SU-DHL-6 (cell line): Measurements from ENCODE around the gene OXSR1.

Source experiments
- H2AFZ ChIP-seq: fragments of 200-600 bp; sonication (generic); 2 replicates; pipeline ENCODE4 v1.6.1; 2014; ENCODE audit warnings: low read depth, mild to moderate bottlenecking, moderate library complexity, mixed read lengths, antibody characterized with exemption, low read length; ENCODE audit not compliant: severe bottlenecking
- H3F3A ChIP-seq: fragments of 200-600 bp; shearing (Covaris generic); 2 replicates; pipeline ENCODE4 v1.6.0; 2016; ENCODE audit warnings: antibody characterized with exemption, mild to moderate bottlenecking; ENCODE audit not compliant: insufficient read depth
- H3K27ac ChIP-seq: fragments of 200-600 bp; sonication (generic); 2 replicates; pipeline ENCODE4 v1.5.1; 2016; ENCODE audit warnings: low read depth, mild to moderate bottlenecking, low read length, moderate library complexity, mixed read lengths
- H3K27me3 ChIP-seq: fragments of 200-600 bp; sonication (generic), shearing (Covaris generic); 2 replicates; pipeline ENCODE4 v1.6.0; 2014; ENCODE audit warnings: mild to moderate bottlenecking, low read length
- H3K36me3 ChIP-seq: fragments of 200-600 bp; sonication (generic); 2 replicates; pipeline ENCODE4 v1.6.1; 2014; ENCODE audit warnings: mild to moderate bottlenecking, low read length, mixed read lengths
- H3K4me2 ChIP-seq: fragments of 300-600, 200-600 bp; shearing (Covaris generic), sonication (generic); 2 replicates; pipeline ENCODE4 v1.6.0; 2014; ENCODE audit warnings: low read length, low read depth, mild to moderate bottlenecking; ENCODE audit not compliant: poor library complexity, severe bottlenecking
- H3K4me3 ChIP-seq: fragments of 200-600 bp; sonication (generic); 2 replicates; pipeline ENCODE4 v1.5.1; 2014; ENCODE audit warnings: antibody characterized with exemption, low read length, mild to moderate bottlenecking, mixed read lengths; ENCODE audit not compliant: insufficient read depth, poor library complexity, severe bottlenecking
- H3K79me2 ChIP-seq: fragments of 200-600 bp; sonication (generic); 2 replicates; pipeline ENCODE4 v1.6.1; 2014; ENCODE audit warnings: mild to moderate bottlenecking, low read length, moderate library complexity; ENCODE audit not compliant: insufficient read depth
- H3K9ac ChIP-seq: fragments of 200-600 bp; sonication (generic); 2 replicates; pipeline ENCODE4 v1.7.0; 2014; ENCODE audit warnings: mild to moderate bottlenecking, low read length
- H3K9me2 ChIP-seq: fragments of 200-600 bp; sonication (generic); replicated peaks from 2 replicates; pipeline ENCODE4 v1.6.1; 2014; ENCODE audit warnings: low read length; ENCODE audit not compliant: insufficient read depth
- H3K9me3 ChIP-seq: fragments of 200-600 bp; sonication (generic); 2 replicates; pipeline ENCODE4 v1.6.1; 2014; ENCODE audit warnings: low read length, mixed read lengths; ENCODE audit not compliant: insufficient read depth
- H4K20me1 ChIP-seq: fragments of 200-600 bp; sonication (generic); 2 replicates; pipeline ENCODE4 v1.6.1; 2014; ENCODE audit warnings: low read depth, mild to moderate bottlenecking, antibody characterized with exemption, low read length, moderate library complexity, mixed read lengths
- CTCF ChIP-seq: fragments of 200-600 bp; sonication (generic); IDR thresholded peaks from one replicate; pipeline ENCODE4 v1.5.1; 2017; ENCODE audit warnings: antibody characterized with exemption, mild to moderate bottlenecking, low read length, moderate library complexity; ENCODE audit not compliant: insufficient read depth, poor library complexity, severe bottlenecking
- EZH2phosphoT487 ChIP-seq: fragments of 200-600 bp; sonication (generic), shearing (Covaris generic); conservative IDR thresholded peaks from 2 replicates; pipeline ENCODE4 v1.6.1; 2018; ENCODE audit warnings: mild to moderate bottlenecking, antibody characterized with exemption, low read length, moderate library complexity, mixed read lengths

The OXSR1 gene

DNA sequence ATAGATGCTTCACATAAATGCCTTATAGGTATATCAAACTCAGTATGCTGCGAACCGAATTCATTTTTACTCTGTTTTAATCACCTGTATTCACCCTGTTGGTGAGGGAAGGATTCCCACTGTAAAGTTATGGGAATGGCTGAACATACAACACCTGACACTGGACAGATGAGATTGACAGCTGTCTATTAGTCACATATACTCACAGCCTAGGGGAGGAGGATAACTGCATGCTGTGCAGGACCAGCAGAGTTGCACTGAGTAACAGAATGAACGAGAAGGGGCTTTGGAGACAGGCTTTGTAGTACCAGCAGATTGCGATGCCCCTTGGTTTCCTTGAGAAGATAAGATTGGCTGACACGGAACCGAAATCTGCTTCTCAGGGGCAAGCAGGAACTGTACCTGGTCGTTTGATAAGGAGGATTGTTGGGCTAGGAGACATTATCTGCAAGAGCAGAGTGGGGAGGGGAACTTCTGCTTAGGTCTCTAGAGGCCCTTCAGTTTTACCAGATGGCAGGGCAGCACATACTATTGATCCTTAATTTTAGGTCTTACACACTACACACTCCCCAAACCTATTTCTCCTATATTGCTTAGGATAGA lies 56.8 kb downstream of the OXSR1 start:
- Histone ChIP-seq H3K9me2 (no peaks in the 10 kb centered on the region), H3K27ac (no peak overlapping the region), H3K79me2 (peaks cover 15% of the 10 kb centered on the region; the same call in 1 of the 2 replicates), H3K27me3 (no peaks in the 10 kb centered on the region), H3K36me3 (peaks cover 34% of the 10 kb centered on the region), H3F3A (no peaks in the 10 kb centered on the region), H4K20me1 (0 out of 2 replicates have a peak, but pooled peaks cover 6% of the 10 kb centered on the region), H3K9ac (no peak overlapping the region), H3K4me3 (no peak overlapping the region), H3K4me2 (no peak overlapping the region), H2AFZ (no peak overlapping the region), H3K9me3 (no peaks in the 10 kb centered on the region)
- TF ChIP-seq EZH2phosphoT487 (no peak), CTCF (no peak)

DNA sequence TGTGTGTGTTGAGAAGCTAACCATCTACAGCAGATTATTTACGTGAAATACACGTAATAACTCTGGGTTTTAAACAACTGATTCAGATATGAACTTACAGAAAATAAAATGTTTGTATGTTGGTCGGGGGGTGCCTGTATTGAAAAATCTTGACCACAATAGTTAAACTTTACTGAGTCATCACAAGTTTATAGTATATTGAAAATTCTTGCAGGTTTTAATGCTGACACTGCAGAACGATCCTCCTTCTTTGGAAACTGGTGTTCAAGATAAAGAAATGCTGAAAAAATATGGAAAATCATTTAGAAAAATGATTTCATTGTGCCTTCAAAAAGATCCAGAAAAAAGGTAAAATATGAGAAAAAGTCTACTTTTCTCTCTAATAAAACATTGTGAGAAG lies 59.0 kb downstream of the OXSR1 start:
- peaks cover 40% of the 10 kb centered on the region for H3K36me3 ChIP-seq
- H3K27me3 ChIP-seq, result no peaks in the 10 kb centered on the region
- no peak overlapping the region for H3K4me2 ChIP-seq

DNA sequence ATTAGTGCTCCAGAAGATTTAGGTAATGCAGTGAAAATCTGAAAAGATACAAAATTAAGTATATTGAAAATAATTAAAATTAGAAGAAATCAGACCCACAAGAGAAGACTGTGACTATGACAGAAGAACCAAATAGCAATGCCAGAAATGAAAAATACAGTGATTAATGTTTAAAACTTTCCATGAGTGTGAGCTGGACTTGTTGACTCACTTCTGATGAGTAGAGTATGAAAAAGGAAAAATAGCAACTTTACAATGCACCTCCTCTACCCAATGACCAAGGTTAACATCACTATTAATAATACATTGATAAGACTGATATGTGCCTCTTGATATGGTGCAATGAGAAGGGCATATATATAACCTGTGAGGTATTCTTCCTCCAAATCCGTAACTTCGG lies 60.9 kb downstream of the OXSR1 start:
- no peaks in the 10 kb centered on the region for H3K79me2 ChIP-seq
- 0 out of 2 replicates have a peak, but pooled peaks cover 2% of the 10 kb centered on the region for H4K20me1 ChIP-seq
- no peaks in the 10 kb centered on the region for H3F3A ChIP-seq
- H3K27ac ChIP-seq, result no peak overlapping the region
- no peak overlapping the region for H3K4me2 ChIP-seq
- no peaks in the 10 kb centered on the region for H3K9me2 ChIP-seq
- no peak overlapping the region for H3K9ac ChIP-seq
- H2AFZ ChIP-seq, result no peak overlapping the region
- no peak overlapping the region for H3K4me3 ChIP-seq
- peaks cover 54% of the 10 kb centered on the region for H3K36me3 ChIP-seq
- no peaks in the 10 kb centered on the region for H3K27me3 ChIP-seq
- TF ChIP-seq EZH2phosphoT487 (no peak), CTCF (no peak)
- no peaks in the 10 kb centered on the region for H3K9me3 ChIP-seq

More for the DNA sequence above, 59.0 kb downstream of the OXSR1 start:
- Histone ChIP-seq H3K4me3 (no peak overlapping the region), H4K20me1 (0 out of 2 replicates have a peak, but pooled peaks cover 5% of the 10 kb centered on the region), H3K9me2 (no peaks in the 10 kb centered on the region), H3K27ac (no peak overlapping the region), H3K9ac (no peak overlapping the region), H3K9me3 (no peaks in the 10 kb centered on the region), H2AFZ (no peak overlapping the region), H3K79me2 (peaks cover 9% of the 10 kb centered on the region; the same call in 1 of the 2 replicates), H3F3A (no peaks in the 10 kb centered on the region)
- TF ChIP-seq EZH2phosphoT487, result no peak
- no peak for TF ChIP-seq CTCF
